ENCODE measurements around the gene NHLRC4.

Gene NHLRC4

DNA sequence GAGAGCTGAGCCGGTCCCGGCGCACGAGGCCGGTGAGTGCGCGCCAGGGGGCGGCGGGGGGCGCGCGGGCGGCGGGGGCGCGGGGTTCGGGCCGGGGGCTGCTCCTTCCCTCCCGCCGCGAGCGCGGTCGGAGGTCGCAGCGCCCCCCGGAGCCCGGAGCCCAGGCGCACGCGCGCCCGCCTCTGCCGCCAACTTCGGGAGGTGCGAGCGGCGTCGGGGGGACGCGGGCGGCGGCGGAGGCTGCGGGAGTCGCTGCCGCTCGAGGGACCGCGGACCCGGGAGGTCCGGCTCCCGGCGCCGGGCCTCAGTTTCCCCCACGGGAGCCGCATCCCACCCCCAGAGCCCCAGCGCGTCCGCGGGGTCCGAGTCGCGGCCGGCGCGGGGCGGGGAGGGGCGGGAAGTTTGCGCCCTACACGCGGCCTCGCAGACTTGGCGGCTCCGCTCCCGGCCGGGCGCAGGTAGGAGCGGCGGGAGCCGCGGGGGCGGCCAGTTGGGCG lies 6.6 kb upstream of the NHLRC4 start, which contains the start of gene PRR35:
Gene PRR35, plus strand, starts transcription at position 191 of the 497 bp plus-strand sequence. CDS start 2,901 bp downstream, outside the sequence.
- TF ChIP-seq TOX (CRISPR knock-in tag; IDR thresholded peaks at IDR 0.05; ENCODE audit: borderline replicate concordance) (no peak), ZNF8 (CRISPR knock-in tag; IDR thresholded peaks at IDR 0.05) (no peak), ZFP30 (CRISPR knock-in tag; IDR thresholded peaks at IDR 0.05) (no peak), PPARA (CRISPR knock-in tag; IDR thresholded peaks at IDR 0.05; ENCODE audit: borderline replicate concordance) (no peak), CSDC2 (CRISPR knock-in tag; IDR thresholded peaks at IDR 0.05) (no peak), TCF4 (CRISPR knock-in tag; IDR thresholded peaks at IDR 0.05; ENCODE audit: borderline replicate concordance) (no peak), BACH2 (CRISPR knock-in tag; IDR thresholded peaks at IDR 0.05; ENCODE audit: borderline replicate concordance) (no peak), ISL1 (CRISPR knock-in tag; IDR thresholded peaks at IDR 0.05) (no peak)
- TF ChIP-seq, protein P1, sequence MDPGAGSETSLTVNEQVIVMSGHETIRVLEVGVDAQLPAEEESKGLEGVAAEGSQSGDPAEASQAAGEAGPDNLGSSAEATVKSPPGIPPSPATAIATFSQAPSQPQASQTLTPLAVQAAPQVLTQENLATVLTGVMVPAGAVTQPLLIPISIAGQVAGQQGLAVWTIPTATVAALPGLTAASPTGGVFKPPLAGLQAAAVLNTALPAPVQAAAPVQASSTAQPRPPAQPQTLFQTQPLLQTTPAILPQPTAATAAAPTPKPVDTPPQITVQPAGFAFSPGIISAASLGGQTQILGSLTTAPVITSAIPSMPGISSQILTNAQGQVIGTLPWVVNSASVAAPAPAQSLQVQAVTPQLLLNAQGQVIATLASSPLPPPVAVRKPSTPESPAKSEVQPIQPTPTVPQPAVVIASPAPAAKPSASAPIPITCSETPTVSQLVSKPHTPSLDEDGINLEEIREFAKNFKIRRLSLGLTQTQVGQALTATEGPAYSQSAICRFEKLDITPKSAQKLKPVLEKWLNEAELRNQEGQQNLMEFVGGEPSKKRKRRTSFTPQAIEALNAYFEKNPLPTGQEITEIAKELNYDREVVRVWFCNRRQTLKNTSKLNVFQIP (CRISPR knock-in tag; IDR thresholded peaks at IDR 0.05; ENCODE audit: borderline replicate concordance, low read depth) = no peak
- TF ChIP-seq, protein P2, sequence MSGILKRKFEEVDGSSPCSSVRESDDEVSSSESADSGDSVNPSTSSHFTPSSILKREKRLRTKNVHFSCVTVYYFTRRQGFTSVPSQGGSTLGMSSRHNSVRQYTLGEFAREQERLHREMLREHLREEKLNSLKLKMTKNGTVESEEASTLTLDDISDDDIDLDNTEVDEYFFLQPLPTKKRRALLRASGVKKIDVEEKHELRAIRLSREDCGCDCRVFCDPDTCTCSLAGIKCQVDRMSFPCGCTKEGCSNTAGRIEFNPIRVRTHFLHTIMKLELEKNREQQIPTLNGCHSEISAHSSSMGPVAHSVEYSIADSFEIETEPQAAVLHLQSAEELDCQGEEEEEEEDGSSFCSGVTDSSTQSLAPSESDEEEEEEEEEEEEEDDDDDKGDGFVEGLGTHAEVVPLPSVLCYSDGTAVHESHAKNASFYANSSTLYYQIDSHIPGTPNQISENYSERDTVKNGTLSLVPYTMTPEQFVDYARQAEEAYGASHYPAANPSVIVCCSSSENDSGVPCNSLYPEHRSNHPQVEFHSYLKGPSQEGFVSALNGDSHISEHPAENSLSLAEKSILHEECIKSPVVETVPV (CRISPR knock-in tag; IDR thresholded peaks at IDR 0.05) = no peak
- TF ChIP-seq, protein P3, sequence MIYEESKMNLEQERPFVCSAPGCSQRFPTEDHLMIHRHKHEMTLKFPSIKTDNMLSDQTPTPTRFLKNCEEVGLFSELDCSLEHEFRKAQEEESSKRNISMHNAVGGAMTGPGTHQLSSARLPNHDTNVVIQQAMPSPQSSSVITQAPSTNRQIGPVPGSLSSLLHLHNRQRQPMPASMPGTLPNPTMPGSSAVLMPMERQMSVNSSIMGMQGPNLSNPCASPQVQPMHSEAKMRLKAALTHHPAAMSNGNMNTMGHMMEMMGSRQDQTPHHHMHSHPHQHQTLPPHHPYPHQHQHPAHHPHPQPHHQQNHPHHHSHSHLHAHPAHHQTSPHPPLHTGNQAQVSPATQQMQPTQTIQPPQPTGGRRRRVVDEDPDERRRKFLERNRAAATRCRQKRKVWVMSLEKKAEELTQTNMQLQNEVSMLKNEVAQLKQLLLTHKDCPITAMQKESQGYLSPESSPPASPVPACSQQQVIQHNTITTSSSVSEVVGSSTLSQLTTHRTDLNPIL (CRISPR knock-in tag; IDR thresholded peaks at IDR 0.05; ENCODE audit: low read depth) = no peak
- no peak for ATAC-seq

DNA sequence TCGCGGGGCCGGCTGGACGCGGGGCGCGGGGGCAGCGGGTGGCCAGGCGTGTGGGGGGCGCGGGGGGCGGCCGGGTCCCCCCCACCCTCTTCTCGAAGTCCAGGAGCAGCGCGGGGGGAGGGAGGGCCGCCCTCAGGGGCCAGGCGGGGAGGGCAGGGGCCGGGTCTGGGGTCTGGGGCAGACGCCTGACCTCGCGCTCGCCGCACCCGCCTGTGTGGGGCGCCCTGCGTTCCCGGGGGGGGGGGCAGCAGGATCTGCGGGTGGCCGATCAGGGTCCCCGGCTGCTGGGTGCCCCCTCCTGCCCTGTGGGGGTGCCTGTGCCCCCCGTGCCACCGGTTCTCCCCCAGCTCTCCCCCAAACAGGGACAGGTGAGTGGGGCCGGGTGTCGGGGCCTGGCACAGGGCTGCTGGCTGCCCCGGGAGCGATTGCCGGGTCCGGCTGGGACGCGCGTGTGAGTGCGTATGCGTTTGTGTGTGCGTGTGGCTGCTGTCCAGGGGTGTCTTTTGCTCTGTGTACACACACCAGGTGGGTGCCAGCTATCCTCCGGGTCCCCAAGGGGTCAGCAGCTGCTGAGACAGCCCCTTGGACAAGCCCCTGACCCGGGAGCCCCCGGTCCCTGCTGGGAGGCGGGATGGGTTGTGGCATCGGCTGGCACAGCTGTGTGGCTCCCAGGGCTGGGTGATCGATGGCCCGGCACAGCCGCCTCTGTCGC lies 5.9 kb upstream of the NHLRC4 start:
- TF ChIP-seq PPARA (CRISPR knock-in tag; IDR thresholded peaks at IDR 0.05; ENCODE audit: borderline replicate concordance) (no peak), TCF4 (CRISPR knock-in tag; IDR thresholded peaks at IDR 0.05; ENCODE audit: borderline replicate concordance) (no peak), BACH2 (CRISPR knock-in tag; IDR thresholded peaks at IDR 0.05; ENCODE audit: borderline replicate concordance) (no peak), ZNF565 (CRISPR knock-in tag; conservative IDR thresholded peaks at IDR 0.05; ENCODE audit: low read depth) (no peak), ARNTL (CRISPR knock-in tag; IDR thresholded peaks at IDR 0.05; ENCODE audit: borderline replicate concordance, low read depth) (no peak), ZFP3 (CRISPR knock-in tag; IDR thresholded peaks at IDR 0.05) (no peak)
- TF ChIP-seq, protein P2 (CRISPR knock-in tag; IDR thresholded peaks at IDR 0.05) = no peak
- TF ChIP-seq, protein P1 (CRISPR knock-in tag; IDR thresholded peaks at IDR 0.05; ENCODE audit: borderline replicate concordance, low read depth) = no peak
- ATAC-seq = no peak

DNA sequence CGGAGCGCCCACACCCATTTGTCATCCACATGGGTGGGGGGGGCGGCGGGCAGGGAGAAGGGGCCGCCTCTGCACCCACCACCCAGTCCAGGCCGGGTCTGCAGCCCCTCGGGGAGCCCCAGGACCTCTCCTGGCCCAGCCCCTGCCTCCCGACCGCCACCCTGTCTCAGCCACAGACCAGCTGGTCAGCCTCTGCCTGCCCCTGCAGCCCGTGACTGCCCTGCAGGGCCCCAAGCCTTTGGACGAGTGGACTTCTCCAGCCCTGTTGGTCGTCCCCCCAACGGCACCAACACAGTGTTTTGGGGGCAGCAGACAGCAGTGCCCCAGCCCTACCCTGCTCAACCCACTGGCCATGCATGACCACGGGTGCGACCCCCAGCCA lies 5.4 kb upstream of the NHLRC4 start:
- TF ChIP-seq ARNTL (CRISPR knock-in tag; IDR thresholded peaks at IDR 0.05; ENCODE audit: borderline replicate concordance, low read depth) (no peak), ESRRG (CRISPR knock-in tag; IDR thresholded peaks at IDR 0.05) (no peak), TOX (CRISPR knock-in tag; IDR thresholded peaks at IDR 0.05; ENCODE audit: borderline replicate concordance) (no peak), GLIS3 (CRISPR knock-in tag; IDR thresholded peaks at IDR 0.05) (no peak), ZFP3 (CRISPR knock-in tag; IDR thresholded peaks at IDR 0.05) (no peak)
- TF ChIP-seq, protein P4, sequence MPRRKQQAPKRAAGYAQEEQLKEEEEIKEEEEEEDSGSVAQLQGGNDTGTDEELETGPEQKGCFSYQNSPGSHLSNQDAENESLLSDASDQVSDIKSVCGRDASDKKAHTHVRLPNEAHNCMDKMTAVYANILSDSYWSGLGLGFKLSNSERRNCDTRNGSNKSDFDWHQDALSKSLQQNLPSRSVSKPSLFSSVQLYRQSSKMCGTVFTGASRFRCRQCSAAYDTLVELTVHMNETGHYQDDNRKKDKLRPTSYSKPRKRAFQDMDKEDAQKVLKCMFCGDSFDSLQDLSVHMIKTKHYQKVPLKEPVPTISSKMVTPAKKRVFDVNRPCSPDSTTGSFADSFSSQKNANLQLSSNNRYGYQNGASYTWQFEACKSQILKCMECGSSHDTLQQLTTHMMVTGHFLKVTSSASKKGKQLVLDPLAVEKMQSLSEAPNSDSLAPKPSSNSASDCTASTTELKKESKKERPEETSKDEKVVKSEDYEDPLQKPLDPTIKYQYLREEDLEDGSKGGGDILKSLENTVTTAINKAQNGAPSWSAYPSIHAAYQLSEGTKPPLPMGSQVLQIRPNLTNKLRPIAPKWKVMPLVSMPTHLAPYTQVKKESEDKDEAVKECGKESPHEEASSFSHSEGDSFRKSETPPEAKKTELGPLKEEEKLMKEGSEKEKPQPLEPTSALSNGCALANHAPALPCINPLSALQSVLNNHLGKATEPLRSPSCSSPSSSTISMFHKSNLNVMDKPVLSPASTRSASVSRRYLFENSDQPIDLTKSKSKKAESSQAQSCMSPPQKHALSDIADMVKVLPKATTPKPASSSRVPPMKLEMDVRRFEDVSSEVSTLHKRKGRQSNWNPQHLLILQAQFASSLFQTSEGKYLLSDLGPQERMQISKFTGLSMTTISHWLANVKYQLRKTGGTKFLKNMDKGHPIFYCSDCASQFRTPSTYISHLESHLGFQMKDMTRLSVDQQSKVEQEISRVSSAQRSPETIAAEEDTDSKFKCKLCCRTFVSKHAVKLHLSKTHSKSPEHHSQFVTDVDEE (CRISPR knock-in tag; IDR thresholded peaks at IDR 0.05) = no peak
- TF ChIP-seq, protein P3 (CRISPR knock-in tag; IDR thresholded peaks at IDR 0.05; ENCODE audit: low read depth) = no peak
- ATAC-seq = no peak

All from SK-N-SH treated with all-trans-retinoic acid at 6 μM for 48 hours (cell line).